Tibial nerve (tissue), 4 donors: Measurements from ENCODE around the gene CLDN10. TPM values are rescaled to one million over a fixed set of nuclear protein-coding genes. Genes with fewer than 3 reads are reported as not detected.

Source experiments
- DNase-seq, 2 donors: peaks; one replicate each; pipeline ENCODE4 v3.0.0-alpha.2; 2019; ENCODE audit warnings: low spot score in 2 of 2
- H3K27ac ChIP-seq, 4 donors: fragments of 200-600 bp; sonication (generic) in 3 of 4; one replicate each; pipeline ENCODE4 v1.5.1; 2017 to 2019; ENCODE audit warnings: mild to moderate bottlenecking in 1 of 4
- H3K27me3 ChIP-seq, 2 donors: fragments of 200-600 bp; sonication (generic) in 1 of 2; one replicate each; pipeline versions ENCODE4 v1.5.1 to v1.6.0; 2017 to 2019
- H3K36me3 ChIP-seq, 3 donors: fragments of 200-600 bp; sonication (generic); one replicate each; pipeline ENCODE4 v1.5.1; 2018 to 2019
- H3K4me1 ChIP-seq, 4 donors: fragments of 200-600 bp; sonication (generic) in 3 of 4; one replicate each; pipeline ENCODE4 v1.5.1; 2017 to 2019
- H3K4me3 ChIP-seq, 4 donors: fragments of 200-600 bp; sonication (generic) in 3 of 4; one replicate each; pipeline ENCODE4 v1.5.1; 2017 to 2019; ENCODE audit warnings: mild to moderate bottlenecking in 1 of 4, moderate library complexity in 1 of 4
- H3K9me3 ChIP-seq, 4 donors: fragments of 200-600 bp; sonication (generic) in 3 of 4; one replicate each; pipeline ENCODE4 v1.5.1; 2017 to 2019
- CTCF ChIP-seq, 5 experiments: fragments of 200-600 bp in 3 of 5; fragments of 450-650 bp in 2 of 5; sonication (generic) in 3 of 5; IDR thresholded peaks; one replicate each; pipeline ENCODE4 v1.5.1; 2016 to 2019; ENCODE audit warnings: antibody characterized with exemption in 5 of 5, mild to moderate bottlenecking in 3 of 5, moderate library complexity in 2 of 5
- EP300 ChIP-seq, 2 donors: sonication (generic); formaldehyde crosslinking; IDR thresholded peaks; one replicate each; pipeline ENCODE4 v1.6.1; 2017; ENCODE audit warnings: antibody characterized with exemption in 2 of 2, mild to moderate bottlenecking in 1 of 2
- POLR2A ChIP-seq, 2 donors: fragments of 450-650 bp; IDR thresholded peaks; one replicate each; pipeline ENCODE4 v1.6.1; 2017; ENCODE audit warnings: antibody characterized with exemption in 2 of 2, mild to moderate bottlenecking in 2 of 2, moderate library complexity in 2 of 2
- WGBS, 2 donors: methylation state at CpG; one replicate each; pipeline ENCODE4 v1.1.5; 2018; 5-methylcytosine and 5-hydroxymethylcytosine counted together
- total RNA-seq, 4 donors: library from RNA; depleted of rRNA; stranded (reverse); fragments of >200 nt; gene quantifications; one replicate each; pipeline ENCODE4 v1.1.0, GENCODE V29; 2016

The CLDN10 gene
- total RNA-seq, 4 donors from 2014 or later = 0.44 TPM; not detected in 3

- TF ChIP-seq CTCF (IDR thresholded peaks at IDR 0.05) (no peak), EP300 (IDR thresholded peaks at IDR 0.05) (no peak), POLR2A (IDR thresholded peaks at IDR 0.05) (no peak)
- no peaks in the 10 kb centered on the region for H3K4me1 ChIP-seq
- no peak overlapping the region for H3K4me3 ChIP-seq
- DNase-seq = no peak
- WGBS, 2 donors = 91 to 95% methylated on average over 1 of the region's 1 CpG
- H3K27ac ChIP-seq = no peak overlapping the region
- peaks cover 0 to 10% (median 0%) of the 10 kb centered on the region in 4 donors for H3K9me3 ChIP-seq
- peaks cover 0 to 68% (median 0%) of the 10 kb centered on the region in 3 donors for H3K36me3 ChIP-seq
- H3K27me3 ChIP-seq = no peaks in the 10 kb centered on the region
Measured at GRCh38 chr13:95627590-95627989, 75.1 kb downstream of the CLDN10 start.

- Histone ChIP-seq H3K4me1 (no peaks in the 10 kb centered on the region), H3K36me3 (peaks cover 0 to 73% (median 0%) of the 10 kb centered on the region in 3 donors), H3K9me3 (peaks cover 0 to 10% (median 0%) of the 10 kb centered on the region in 4 donors), H3K4me3 (no peak overlapping the region), H3K27ac (no peak overlapping the region), H3K27me3 (no peaks in the 10 kb centered on the region)
- TF ChIP-seq EP300 (IDR thresholded peaks at IDR 0.05) = no peak
- no peak for TF ChIP-seq CTCF (IDR thresholded peaks at IDR 0.05)
- no peak for TF ChIP-seq POLR2A (IDR thresholded peaks at IDR 0.05)
- DNase-seq = no peak
- WGBS, 2 donors = 94 to 96% methylated on average over 1 of the region's 1 CpG
Measured at GRCh38 chr13:95628488-95628887, 76.0 kb downstream of the CLDN10 start.

GRCh38 chr13:95629071-95629470 lies 76.6 kb downstream of the CLDN10 start:
- TF ChIP-seq CTCF (IDR thresholded peaks at IDR 0.05) (no peak), POLR2A (IDR thresholded peaks at IDR 0.05) (no peak), EP300 (IDR thresholded peaks at IDR 0.05) (no peak)
- H3K36me3 ChIP-seq = peaks cover 0 to 79% (median 0%) of the 10 kb centered on the region in 3 donors

More at GRCh38 chr13:95629071-95629470, 76.6 kb downstream of the CLDN10 start:
- Histone ChIP-seq H3K4me3 (no peak overlapping the region), H3K4me1 (no peaks in the 10 kb centered on the region), H3K27ac (no peak overlapping the region), H3K27me3 (no peaks in the 10 kb centered on the region), H3K9me3 (peaks cover 0 to 10% (median 0%) of the 10 kb centered on the region in 4 donors)
- 64 to 79% methylated on average over 4 of the region's 4 CpGs for WGBS, 2 donors
- no peak for DNase-seq

Other genes starting within 250 kb of the CLDN10 start
- 10 to 100 TPM; 31.2 to 72.8 (median 36.4) TPM for gene DZIP1, start 92.0 kb downstream of the CLDN10 start, total RNA-seq
- gene DNAJC3, start 124.4 kb downstream of the CLDN10 start, total RNA-seq = 10 to 100 TPM; 42.9 to 46.3 (median 46.0) TPM